Measurements from ENCODE around the gene PALD1.
"Not testable (repeated sequence)": the region's sequence is repeated elsewhere in the genome, so short reads cannot be mapped to it uniquely, and the experiment has no call there.

The PALD1 gene

DNA sequence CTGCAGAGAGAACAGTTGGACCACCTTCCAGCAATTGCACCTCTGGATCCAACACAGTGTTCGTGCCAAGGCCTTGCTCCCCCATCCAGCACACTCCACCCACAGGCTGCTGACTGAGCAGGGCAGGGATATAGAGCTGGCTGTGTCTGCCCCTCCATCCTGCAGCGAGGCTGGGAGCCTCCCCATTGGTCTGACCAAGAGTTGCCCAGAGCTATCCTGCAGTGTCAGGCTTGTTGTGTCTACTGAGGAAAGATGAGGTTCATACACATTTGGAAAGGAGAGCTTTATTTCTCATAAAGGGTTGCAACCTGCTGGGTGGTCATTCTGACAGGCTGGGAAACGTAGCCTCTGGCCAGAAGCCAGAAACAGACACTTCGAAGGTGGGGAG, 96.9 kb downstream of the PALD1 start:
- no peaks in the 10 kb centered on the region for H3K9me3 ChIP-seq (replicated peaks; ENCODE audit: low read length)
- peaks cover 28% of the 10 kb centered on the region for H3K4me1 ChIP-seq (ENCODE audit: control insufficient read depth, insufficient read depth, low read length)
- no peak overlapping the region for H3K9ac ChIP-seq (ENCODE audit: low read depth, low read length)
- no peaks in the 10 kb centered on the region for H3K36me3 ChIP-seq (ENCODE audit: insufficient read depth, low read length)
- H3K4me2 ChIP-seq (ENCODE audit: low read length): no peak overlapping the region
- no peak overlapping the region for H3K4me3 ChIP-seq (ENCODE audit: low read length)
- H3K27me3 ChIP-seq (ENCODE audit: control insufficient read depth, insufficient read depth, low read length): peaks cover 4% of the 10 kb centered on the region

GRCh38 chr10:70575874-70576802, 97.6 kb downstream of the PALD1 start:
- Histone ChIP-seq H3K9ac (ENCODE audit: low read depth, low read length) (peak overlapping the region; percentile 5), H3K36me3 (ENCODE audit: insufficient read depth, low read length) (no peaks in the 10 kb centered on the region), H3K9me3 (replicated peaks; ENCODE audit: low read length) (no peaks in the 10 kb centered on the region), H3K4me2 (ENCODE audit: low read length) (peak overlapping the region; percentile 18), H3K27me3 (ENCODE audit: control insufficient read depth, insufficient read depth, low read length) (peaks cover 4% of the 10 kb centered on the region), H3K4me1 (ENCODE audit: control insufficient read depth, insufficient read depth, low read length) (peaks cover 28% of the 10 kb centered on the region), H3K4me3 (ENCODE audit: low read length) (peak overlapping the region; percentile 5)

- no peaks in the 10 kb centered on the region for H3K36me3 ChIP-seq (ENCODE audit: insufficient read depth, low read length)
- no peak overlapping the region for H3K4me3 ChIP-seq (ENCODE audit: low read length)
Observed at GRCh38 chr10:70576803-70577517, 98.4 kb downstream of the PALD1 start.

GRCh38 chr10:70578371-70578947, 99.9 kb downstream of the PALD1 start:
- Histone ChIP-seq H3K27me3 (ENCODE audit: control insufficient read depth, insufficient read depth, low read length) (peaks cover 5% of the 10 kb centered on the region), H3K4me2 (ENCODE audit: low read length) (no peak overlapping the region), H3K9me3 (replicated peaks; ENCODE audit: low read length) (no peaks in the 10 kb centered on the region), H3K9ac (ENCODE audit: low read depth, low read length) (no peak overlapping the region), H3K4me1 (ENCODE audit: control insufficient read depth, insufficient read depth, low read length) (peaks cover 28% of the 10 kb centered on the region), H3K36me3 (ENCODE audit: insufficient read depth, low read length) (no peaks in the 10 kb centered on the region), H3K4me3 (ENCODE audit: low read length) (no peak overlapping the region)

More at GRCh38 chr10:70576803-70577517, 98.4 kb downstream of the PALD1 start:
- peak overlapping the region; percentile 2 for H3K9ac ChIP-seq (ENCODE audit: low read depth, low read length)
- H3K27me3 ChIP-seq (ENCODE audit: control insufficient read depth, insufficient read depth, low read length): peaks cover 3% of the 10 kb centered on the region
- peak overlapping the region; percentile 18 for H3K4me2 ChIP-seq (ENCODE audit: low read length)
- H3K4me1 ChIP-seq (ENCODE audit: control insufficient read depth, insufficient read depth, low read length): peaks cover 28% of the 10 kb centered on the region
- H3K9me3 ChIP-seq (replicated peaks; ENCODE audit: low read length): no peaks in the 10 kb centered on the region

DNA sequence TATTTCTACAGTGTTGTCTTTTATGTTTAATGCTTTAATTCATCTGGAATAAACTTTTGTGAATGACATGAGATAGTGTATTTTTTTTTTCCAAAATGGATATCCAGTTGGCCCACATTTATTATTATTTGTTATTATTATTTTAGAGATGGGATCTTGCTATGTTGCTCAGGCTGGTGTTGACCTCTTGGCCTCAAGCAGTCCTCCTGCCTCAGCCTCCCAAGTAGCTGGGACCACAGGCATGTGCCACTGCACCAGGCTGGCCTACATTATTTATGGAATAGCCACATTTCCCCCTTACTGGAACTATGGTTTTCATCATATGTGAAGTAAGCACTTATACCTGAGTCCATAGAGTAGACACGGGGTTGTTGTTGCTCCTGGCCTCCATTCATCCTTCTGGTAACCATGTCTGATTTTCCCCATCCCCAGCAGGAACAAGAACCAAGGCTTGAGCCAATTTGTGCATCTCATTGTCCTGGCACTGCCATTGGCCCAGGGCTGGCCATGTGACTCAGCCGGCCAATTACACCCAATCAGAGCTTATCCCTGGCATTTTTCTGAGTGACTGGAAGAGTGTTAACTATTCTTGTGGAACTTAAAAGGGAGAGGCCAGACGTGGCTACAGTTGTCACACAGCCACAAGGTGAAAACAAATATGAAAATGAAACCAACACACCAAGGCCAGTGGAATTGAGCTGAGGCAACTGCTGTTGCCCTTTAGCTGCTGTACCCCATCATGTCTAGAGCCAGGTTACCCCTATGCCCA, 100.9 kb downstream of the PALD1 start:
- Histone ChIP-seq H3K4me3 (ENCODE audit: low read length) (no peak overlapping the region), H3K4me2 (ENCODE audit: low read length) (no peak overlapping the region), H3K27me3 (ENCODE audit: control insufficient read depth, insufficient read depth, low read length) (peaks cover 13% of the 10 kb centered on the region), H3K4me1 (ENCODE audit: control insufficient read depth, insufficient read depth, low read length) (peaks cover 28% of the 10 kb centered on the region), H3K9me3 (replicated peaks; ENCODE audit: low read length) (no peaks in the 10 kb centered on the region), H3K9ac (ENCODE audit: low read depth, low read length) (no peak overlapping the region), H3K36me3 (ENCODE audit: insufficient read depth, low read length) (no peaks in the 10 kb centered on the region)

DNA sequence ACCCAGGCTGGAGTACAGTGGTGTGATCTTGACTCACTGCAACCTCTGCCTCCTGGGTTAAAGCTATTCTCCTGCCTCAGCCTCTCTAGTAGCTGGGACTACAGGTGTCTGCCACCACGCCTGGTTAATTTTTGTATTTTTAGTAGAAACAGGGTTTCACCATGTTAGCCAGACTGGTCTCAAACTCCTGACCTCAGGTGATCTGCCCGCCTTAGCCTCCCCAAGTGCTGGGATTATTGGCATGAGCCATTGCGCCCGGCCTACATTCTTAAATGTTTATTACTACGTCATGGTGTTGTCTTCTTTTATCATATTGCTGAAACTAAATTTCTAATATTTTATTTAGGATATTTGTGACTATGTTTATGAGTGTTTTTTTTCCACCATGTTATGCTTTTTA, 102.6 kb downstream of the PALD1 start:
- not testable (repeated sequence) for H3K9me3 ChIP-seq (replicated peaks; ENCODE audit: low read length); H3K9ac ChIP-seq (ENCODE audit: low read depth, low read length); H3K4me3 ChIP-seq (ENCODE audit: low read length); H3K36me3 ChIP-seq (ENCODE audit: insufficient read depth, low read length); H3K4me2 ChIP-seq (ENCODE audit: low read length)
- Histone ChIP-seq H3K4me1 (ENCODE audit: control insufficient read depth, insufficient read depth, low read length) (peaks cover 22% of the 10 kb centered on the region), H3K27me3 (ENCODE audit: control insufficient read depth, insufficient read depth, low read length) (peaks cover 30% of the 10 kb centered on the region)

GRCh38 chr10:70582793-70583668, 104.5 kb downstream of the PALD1 start:
- Histone ChIP-seq H3K27me3 (ENCODE audit: control insufficient read depth, insufficient read depth, low read length) (peaks cover 40% of the 10 kb centered on the region), H3K4me1 (ENCODE audit: control insufficient read depth, insufficient read depth, low read length) (peaks cover 12% of the 10 kb centered on the region)

GRCh38 chr10:70583669-70584037, 105.1 kb downstream of the PALD1 start:
- Histone ChIP-seq H3K4me3 (ENCODE audit: low read length) (no peak overlapping the region), H3K9me3 (replicated peaks; ENCODE audit: low read length) (no peaks in the 10 kb centered on the region), H3K4me2 (ENCODE audit: low read length) (no peak overlapping the region), H3K9ac (ENCODE audit: low read depth, low read length) (no peak overlapping the region), H3K4me1 (ENCODE audit: control insufficient read depth, insufficient read depth, low read length) (peaks cover 9% of the 10 kb centered on the region), H3K27me3 (ENCODE audit: control insufficient read depth, insufficient read depth, low read length) (peaks cover 40% of the 10 kb centered on the region), H3K36me3 (ENCODE audit: insufficient read depth, low read length) (no peaks in the 10 kb centered on the region)

More at GRCh38 chr10:70582793-70583668, 104.5 kb downstream of the PALD1 start:
- Histone ChIP-seq H3K4me3 (ENCODE audit: low read length) (no peak overlapping the region), H3K36me3 (ENCODE audit: insufficient read depth, low read length) (no peaks in the 10 kb centered on the region), H3K9ac (ENCODE audit: low read depth, low read length) (no peak overlapping the region), H3K9me3 (replicated peaks; ENCODE audit: low read length) (no peaks in the 10 kb centered on the region), H3K4me2 (ENCODE audit: low read length) (no peak overlapping the region)

- no peaks in the 10 kb centered on the region for H3K36me3 ChIP-seq (ENCODE audit: insufficient read depth, low read length)
- H3K4me2 ChIP-seq (ENCODE audit: low read length): no peak overlapping the region
- H3K4me3 ChIP-seq (ENCODE audit: low read length): no peak overlapping the region
- H3K9me3 ChIP-seq (replicated peaks; ENCODE audit: low read length): no peaks in the 10 kb centered on the region
- no peak overlapping the region for H3K9ac ChIP-seq (ENCODE audit: low read depth, low read length)
- H3K4me1 ChIP-seq (ENCODE audit: control insufficient read depth, insufficient read depth, low read length): peaks cover 10% of the 10 kb centered on the region
- peaks cover 40% of the 10 kb centered on the region for H3K27me3 ChIP-seq (ENCODE audit: control insufficient read depth, insufficient read depth, low read length)
Observed at GRCh38 chr10:70584366-70584765, 105.8 kb downstream of the PALD1 start.

DNA sequence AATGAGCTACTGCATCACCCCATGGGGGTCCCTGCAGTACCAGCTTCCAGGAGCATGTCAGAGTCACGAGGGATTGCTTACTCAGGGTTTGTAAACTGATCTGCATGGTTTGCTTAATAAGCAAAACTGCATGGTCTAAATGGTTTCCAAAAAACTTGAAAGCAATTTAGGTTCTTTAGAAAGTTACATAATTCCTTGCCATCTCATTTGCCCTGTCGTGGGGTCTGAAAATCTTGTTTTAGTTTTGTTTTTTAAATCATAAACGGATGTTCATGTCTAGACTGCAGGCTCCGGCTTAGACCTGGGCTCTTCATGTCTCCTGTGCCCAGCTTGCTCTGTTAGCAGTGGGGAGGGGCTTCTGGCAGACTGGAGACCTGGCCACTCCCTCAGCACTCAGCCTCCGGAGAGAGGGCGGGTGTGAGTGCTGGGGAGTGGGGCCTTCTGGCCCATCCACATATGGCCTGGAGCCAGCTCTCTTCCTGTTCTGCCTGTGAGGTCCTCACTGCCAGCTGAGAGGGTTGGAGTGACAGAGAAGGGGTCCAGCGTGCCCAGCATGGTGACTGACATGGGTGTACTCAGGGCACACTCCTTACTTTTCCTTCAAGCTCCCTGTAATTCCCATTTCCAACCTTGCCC, 106.5 kb downstream of the PALD1 start:
- Histone ChIP-seq H3K9ac (ENCODE audit: low read depth, low read length) (no peak overlapping the region), H3K9me3 (replicated peaks; ENCODE audit: low read length) (no peaks in the 10 kb centered on the region), H3K4me3 (ENCODE audit: low read length) (no peak overlapping the region), H3K4me2 (ENCODE audit: low read length) (no peak overlapping the region), H3K4me1 (ENCODE audit: control insufficient read depth, insufficient read depth, low read length) (peaks cover 16% of the 10 kb centered on the region), H3K27me3 (ENCODE audit: control insufficient read depth, insufficient read depth, low read length) (peaks cover 40% of the 10 kb centered on the region), H3K36me3 (ENCODE audit: insufficient read depth, low read length) (no peaks in the 10 kb centered on the region)
